Measurements from ENCODE around the gene ZNF512. TPM values are rescaled to one million over a fixed set of nuclear protein-coding genes. Genes with fewer than 3 reads are reported as not detected.

The ZNF512 gene
- total and polyA plus RNA-seq, 9 of the 15 experiments (the other 6 are each of a cell fraction or from before 2014, with no cell fraction given), result 24.7 to 101 (median 65.9) TPM

GRCh38 chr2:27628767-27629709 lies 46.2 kb downstream of the ZNF512 start, which contains the start of the genes CCDC121 and GPN1 (continued):
- TF ChIP-seq SRSF1 (IDR thresholded peaks at IDR 0.05; ENCODE audit: low read depth, low read length) (no peak), MBD1 (CRISPR knock-in tag; IDR thresholded peaks at IDR 0.05) (no peak), SREBF1 (IDR thresholded peaks at IDR 0.05; ENCODE audit: borderline replicate concordance, low read depth, low read length) (no peak), SUPT5H (IDR thresholded peaks at IDR 0.05) (peak; percentile 96), ZBTB11 (CRISPR knock-in tag; IDR thresholded peaks at IDR 0.05) (peak in 1 of 3 experiments; percentile 67; a peak in 2 of 6 replicates), GATAD2A (IDR thresholded peaks at IDR 0.05) (no peak), RBBP5 (IDR thresholded peaks at IDR 0.05; ENCODE audit: borderline replicate concordance, insufficient read depth, low read length, poor library complexity, severe bottlenecking) (peak; percentile 83), ZNF121 (CRISPR knock-in tag; conservative IDR thresholded peaks at IDR 0.05) (no peak), ZNF134 (CRISPR knock-in tag; conservative IDR thresholded peaks at IDR 0.05) (no peak), JUN (IDR thresholded peaks at IDR 0.05; ENCODE audit: borderline replicate concordance, low read depth, low read length) (peak; percentile 53; the same call in 1 of the 2 replicates), JUN (CRISPR knock-in tag; IDR thresholded peaks at IDR 0.05; ENCODE audit: borderline replicate concordance) (peak; percentile 83; the same call in 1 of the 2 replicates), RBM15 (IDR thresholded peaks at IDR 0.05; ENCODE audit: insufficient read depth, low read length) (no peak), HDAC1 (IDR thresholded peaks at IDR 0.05) (peak in 1 of 2 experiments; percentile 94; a peak in 2 of 4 replicates), MYC (IDR thresholded peaks at IDR 0.05; ENCODE audit: low read depth, low read length) (peak; percentile 68), MYC (CRISPR knock-in tag; IDR thresholded peaks at IDR 0.05; ENCODE audit: borderline replicate concordance, low read depth) (no peak; the same call in 1 of the 2 replicates), CBX1 (IDR thresholded peaks at IDR 0.05; ENCODE audit: low read depth) (no peak), ZNF398 (CRISPR knock-in tag; IDR thresholded peaks at IDR 0.05) (no peak), BACH1 (tag; IDR thresholded peaks at IDR 0.05) (no peak), EGR1 (conservative IDR thresholded peaks at IDR 0.05) (no peak; the same call in 1 of the 2 replicates), ZNF79 (CRISPR knock-in tag; IDR thresholded peaks at IDR 0.05; ENCODE audit: low read depth) (no peak)

Data from K562 (cell line).